Activated T-helper 9 cell treated with anti-CD3 and anti-CD28 coated beads, Interleukin-2, amount 50 U/mL, for 16 hours (primary cell): ENCODE results near the gene FPR2.
"Not testable (repeated sequence)": the region's sequence is repeated elsewhere in the genome, so short reads cannot be mapped to it uniquely, and the experiment has no call there.

Source experiments
- DNase-seq: peaks from one replicate; pipeline ENCODE4 v3.0.0-alpha.2; 2020; ENCODE audit warnings: low read depth

FPR2 gene

DNA sequence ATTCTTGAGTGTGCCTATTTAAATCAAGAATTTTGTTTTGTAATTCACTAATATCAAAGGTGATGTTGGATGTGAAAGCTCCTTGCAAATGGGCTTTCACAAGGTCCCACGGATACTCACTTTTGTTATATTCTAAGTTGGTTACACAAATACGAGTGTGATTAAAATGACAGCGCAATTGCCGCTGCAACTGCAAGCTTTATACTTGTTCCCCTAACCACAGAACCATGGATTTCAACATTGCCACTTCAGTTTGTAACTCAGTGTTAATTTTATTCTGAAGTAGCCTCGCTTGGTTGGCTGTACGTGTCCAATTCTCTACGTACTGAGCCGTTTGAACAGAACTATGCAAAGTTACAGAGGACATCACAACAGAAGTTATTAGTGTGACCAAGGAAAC is 44.4 kb downstream of the FPR2 start:
- DNase-seq, result not testable (repeated sequence)

DNA sequence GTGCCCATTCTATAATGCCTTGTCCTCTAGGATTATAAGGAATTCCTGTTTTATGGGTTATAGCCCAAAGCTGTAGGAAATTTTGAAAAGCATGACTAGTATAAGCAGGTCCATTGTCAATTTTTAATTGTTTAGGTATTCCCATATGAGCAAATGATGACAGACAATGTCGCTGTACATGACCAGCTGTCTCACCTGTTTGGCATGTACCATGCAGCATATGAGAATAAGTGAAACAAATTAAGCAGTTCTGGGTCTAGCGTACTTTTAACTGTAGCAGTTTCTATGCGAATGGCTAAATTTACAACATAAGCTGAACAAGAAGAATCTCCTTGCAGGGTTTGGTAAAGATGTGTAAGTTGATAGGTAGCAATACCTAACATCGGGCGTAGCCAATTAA is 45.6 kb downstream of the FPR2 start:
- DNase-seq, result not testable (repeated sequence)

DNA sequence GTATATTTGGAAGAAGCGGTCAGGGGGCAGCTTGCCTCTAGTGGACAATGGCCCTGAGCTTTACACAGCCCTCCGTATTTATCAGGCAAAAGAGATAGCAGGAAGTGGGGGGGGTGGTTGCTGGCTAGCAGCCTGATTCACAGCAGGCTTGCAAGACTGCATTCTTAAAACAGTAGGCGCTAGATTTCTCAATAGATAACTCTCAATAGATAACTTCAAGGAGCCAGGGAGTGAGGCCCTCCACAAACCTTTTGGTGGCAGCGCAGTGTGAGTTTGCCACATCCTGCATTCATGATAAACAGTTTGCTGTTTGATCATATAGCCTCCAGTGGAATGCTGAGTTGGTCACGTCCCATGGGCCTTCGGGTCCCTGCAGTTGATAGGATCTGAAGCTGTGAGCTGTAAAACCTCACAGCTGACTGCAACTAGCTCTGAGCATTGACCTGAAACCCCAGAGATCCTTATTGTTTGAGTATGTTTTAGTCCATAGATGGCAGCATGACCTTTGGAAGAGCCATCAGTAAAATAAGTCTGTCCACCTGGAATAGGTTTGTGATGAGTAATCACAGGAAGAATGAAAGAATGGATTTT is 46.2 kb downstream of the FPR2 start:
- no peak for DNase-seq

DNA sequence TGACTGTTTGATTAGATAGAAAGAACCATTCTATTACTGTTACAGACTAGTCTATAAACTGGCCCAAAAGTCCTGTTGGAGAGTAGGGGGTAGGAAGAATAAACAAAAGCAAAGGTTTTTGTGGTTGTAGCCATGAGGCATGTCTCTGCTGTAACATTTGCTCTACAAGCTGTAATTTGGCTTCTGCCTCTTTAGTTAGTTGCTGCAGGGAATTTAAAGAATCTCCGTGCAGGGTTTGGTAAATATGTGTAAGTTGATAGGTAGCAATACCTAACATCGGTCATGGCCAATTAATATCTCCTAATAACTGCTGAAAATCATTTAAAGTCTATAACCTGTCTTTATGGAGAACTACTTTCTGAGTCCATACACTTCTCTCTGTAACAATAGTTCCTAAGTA is 46.9 kb downstream of the FPR2 start:
- DNase-seq, result no peak

DNA sequence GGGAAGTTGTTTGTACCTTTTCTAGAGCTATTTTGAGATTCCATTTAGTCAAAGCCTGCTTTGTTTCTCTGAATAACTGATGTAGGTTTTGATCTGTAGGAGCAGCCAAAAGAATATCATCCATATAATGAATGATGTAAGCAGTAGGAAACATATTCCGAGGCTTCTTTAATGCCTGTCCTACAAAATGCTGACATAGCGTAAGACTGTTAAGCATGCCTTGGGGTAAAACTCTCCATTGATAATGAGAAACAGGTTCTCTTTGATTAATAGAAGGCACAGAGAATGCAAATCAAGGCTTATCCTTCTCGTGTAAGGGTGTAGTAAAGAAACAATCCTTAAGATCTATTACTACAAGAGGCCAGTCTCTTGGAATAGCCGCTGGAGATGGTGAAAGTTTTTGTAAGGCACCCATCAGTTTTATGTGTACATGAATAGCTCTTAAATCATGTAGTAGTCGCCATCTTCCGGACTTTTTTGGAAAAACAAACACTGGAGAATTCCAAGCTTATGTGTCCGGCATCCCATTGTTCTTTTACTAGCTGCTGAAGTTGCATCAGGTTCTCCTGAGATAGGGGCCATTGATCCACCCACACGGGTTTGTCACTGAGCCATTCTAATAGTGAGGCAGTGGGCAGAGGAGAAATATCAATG is 47.5 kb downstream of the FPR2 start:
- no peak for DNase-seq

DNA sequence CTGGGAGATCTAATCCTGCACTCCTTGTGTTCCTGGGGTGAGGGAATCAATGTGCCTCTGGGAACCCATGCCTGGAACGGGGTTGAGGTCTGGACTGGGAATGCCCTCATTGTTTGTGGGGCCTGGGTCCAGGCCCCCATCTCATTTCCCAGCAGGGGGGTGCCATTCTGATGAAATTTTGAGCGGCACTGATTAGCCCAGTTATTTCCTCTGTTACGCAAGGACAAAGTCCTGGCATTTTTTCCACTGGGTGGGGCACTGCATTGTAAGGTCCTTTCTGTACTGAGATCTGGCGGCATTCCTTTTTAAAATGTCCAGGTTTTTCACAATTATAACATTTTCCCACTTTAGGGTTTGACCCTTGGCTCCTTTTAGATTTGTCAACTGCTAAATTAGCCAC is 48.8 kb downstream of the FPR2 start:
- DNase-seq, result no peak

DNA sequence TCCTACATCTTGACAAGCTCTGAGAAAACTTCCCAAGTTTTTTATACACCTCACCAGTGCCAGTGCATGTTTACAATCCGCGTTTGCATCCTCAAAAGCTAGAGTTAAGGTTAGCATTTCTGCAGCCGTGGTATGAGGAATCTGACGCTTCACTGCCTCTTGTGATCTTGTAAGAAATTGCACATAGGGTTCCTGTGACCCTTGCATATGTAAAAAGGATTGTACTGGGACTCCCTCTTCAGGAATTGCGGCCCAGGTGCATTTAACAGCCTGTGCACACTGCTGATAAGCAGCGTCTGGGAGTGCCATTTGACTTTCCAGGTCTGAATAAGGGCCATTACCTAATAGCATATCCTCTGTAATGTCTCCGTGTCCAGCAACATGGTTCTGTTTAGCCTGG is 49.2 kb downstream of the FPR2 start:
- no peak for DNase-seq

DNA sequence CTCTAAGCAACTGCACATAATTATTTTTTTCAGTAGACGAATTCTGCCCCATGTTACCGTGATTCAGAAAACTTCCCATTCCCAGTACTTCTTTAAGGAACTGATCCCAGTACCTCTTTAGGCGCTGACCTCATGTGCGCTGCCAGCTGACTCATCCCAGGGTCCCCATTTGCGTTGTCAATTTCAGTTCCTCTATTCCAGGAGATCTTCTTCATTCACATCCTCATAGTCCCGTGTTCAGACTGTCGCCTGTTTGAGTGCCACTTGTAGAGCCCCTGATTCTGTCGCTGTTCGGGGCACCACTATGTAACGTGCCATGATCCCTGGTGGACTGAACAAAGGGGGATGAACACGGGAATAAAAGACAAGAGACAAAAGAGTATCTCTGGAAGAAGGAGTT is 50.4 kb downstream of the FPR2 start:
- no peak for DNase-seq

DNA sequence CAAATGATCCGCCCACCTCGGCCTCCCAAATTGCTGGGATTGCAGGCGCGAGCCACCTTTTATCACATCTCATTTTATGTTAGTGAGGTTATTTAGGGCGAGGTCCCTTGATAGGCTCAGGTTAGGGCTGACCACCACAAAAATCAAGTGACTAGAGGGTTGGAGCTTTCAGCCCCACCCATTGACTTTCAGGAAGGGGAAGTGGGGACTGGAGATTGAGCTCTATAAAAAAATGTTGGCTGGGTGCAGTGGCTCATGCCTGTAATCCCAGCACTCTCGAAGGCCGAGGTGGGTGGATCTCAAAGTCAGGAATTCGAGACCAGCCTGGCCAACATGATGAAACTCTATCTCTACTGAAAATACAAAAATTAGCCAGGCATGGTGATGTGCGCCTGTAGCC is 54.1 kb downstream of the FPR2 start:
- no peak for DNase-seq

DNA sequence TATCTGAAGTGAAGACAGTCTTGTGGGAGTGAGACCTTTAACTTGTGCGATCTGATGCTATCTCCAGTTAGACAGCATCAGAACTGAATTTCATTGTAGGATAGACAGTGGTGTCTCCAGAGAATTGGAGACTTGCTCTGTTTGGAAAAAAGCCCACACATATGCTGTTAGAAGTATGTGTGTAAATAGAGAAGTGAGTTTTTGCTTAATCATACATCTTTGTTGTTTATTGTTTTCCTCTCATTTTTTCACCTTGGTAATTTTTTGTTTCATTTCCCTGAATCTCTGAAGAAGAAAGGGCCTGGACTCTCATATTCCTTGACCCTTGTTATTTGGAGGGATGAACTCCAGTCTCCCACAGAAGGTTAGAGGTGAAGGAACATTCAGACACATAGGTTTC is 55.7 kb downstream of the FPR2 start:
- DNase-seq, result no peak

DNA sequence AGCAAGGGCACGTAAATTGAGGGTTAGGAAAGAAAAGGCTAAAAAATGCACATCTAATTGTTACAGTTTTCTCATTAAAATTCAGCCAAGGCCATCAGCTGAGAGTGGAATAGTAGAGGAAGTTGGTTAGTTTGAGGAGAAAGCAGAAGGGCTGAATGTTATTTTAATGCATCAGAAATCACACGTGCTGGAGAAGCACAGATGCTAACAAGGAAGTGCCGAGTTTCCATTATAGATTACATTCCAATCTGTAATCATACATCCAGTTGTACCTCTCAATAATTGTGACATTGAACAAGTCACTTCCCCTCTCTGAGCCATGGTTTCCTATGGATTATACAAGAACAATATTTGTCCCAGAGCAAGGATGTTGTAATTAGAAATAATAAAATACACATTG is 59.0 kb downstream of the FPR2 start:
- DNase-seq, result no peak
